Stimulated activated memory B cell treated with anti-CD40 and anti-IgM and Interleukin-4, amounts not matched to agents 10 μg/mL and 1 μg/mL and 100 μg/mL, for 72 hours (primary cell): ENCODE results near the gene COL4A3.
A peak's percentile ranks its signal among the peaks of the same experiment; 100 is the strongest.
"Not testable (repeated sequence)": the region's sequence is repeated elsewhere in the genome, so short reads cannot be mapped to it uniquely, and the experiment has no call there.

Experiments used
- ATAC-seq: fragments of 150-1000 bp; cut with Tn5 transposase; 2 replicates; pipeline ENCODE4 v1.10.0; 2021
- H3K27ac Mint-ChIP-seq: one replicate; pipeline ENCODE4 v1.8.0; 2022; ENCODE audit warnings: mild to moderate bottlenecking, mixed read lengths
- H3K27me3 Mint-ChIP-seq: one replicate; pipeline ENCODE4 v1.8.0; 2022; ENCODE audit warnings: mixed read lengths
- H3K36me3 Mint-ChIP-seq: one replicate; pipeline ENCODE4 v1.8.0; 2022; ENCODE audit warnings: mixed read lengths
- H3K4me1 Mint-ChIP-seq: one replicate; pipeline ENCODE4 v1.8.0; 2022; ENCODE audit warnings: mixed read lengths
- H3K4me3 Mint-ChIP-seq: one replicate; pipeline ENCODE4 v1.8.0; 2022; ENCODE audit warnings: mild to moderate bottlenecking, moderate library complexity, mixed read lengths
- H3K9me3 Mint-ChIP-seq: one replicate; pipeline ENCODE4 v1.8.0; 2022; ENCODE audit warnings: mixed read lengths

COL4A3 gene

GRCh38 chr2:227148106-227148505, 16.3 kb upstream of the COL4A3 start:
- Mint-ChIP-seq H3K9me3 (peaks cover 3% of the 10 kb centered on the region), H3K27me3 (no peaks in the 10 kb centered on the region), H3K4me1 (peaks cover 12% of the 10 kb centered on the region), H3K4me3 (no peak overlapping the region), H3K27ac (no peak overlapping the region), H3K36me3 (peaks cover 25% of the 10 kb centered on the region)
- ATAC-seq, result no peak

- Mint-ChIP-seq H3K27ac (no peak overlapping the region), H3K36me3 (peaks cover 17% of the 10 kb centered on the region), H3K4me3 (no peak overlapping the region), H3K4me1 (peaks cover 27% of the 10 kb centered on the region), H3K27me3 (no peaks in the 10 kb centered on the region), H3K9me3 (peaks cover 3% of the 10 kb centered on the region)
- ATAC-seq, result peak; percentile 54
Measured at GRCh38 chr2:227150222-227150936, 14.0 kb upstream of the COL4A3 start.

DNA sequence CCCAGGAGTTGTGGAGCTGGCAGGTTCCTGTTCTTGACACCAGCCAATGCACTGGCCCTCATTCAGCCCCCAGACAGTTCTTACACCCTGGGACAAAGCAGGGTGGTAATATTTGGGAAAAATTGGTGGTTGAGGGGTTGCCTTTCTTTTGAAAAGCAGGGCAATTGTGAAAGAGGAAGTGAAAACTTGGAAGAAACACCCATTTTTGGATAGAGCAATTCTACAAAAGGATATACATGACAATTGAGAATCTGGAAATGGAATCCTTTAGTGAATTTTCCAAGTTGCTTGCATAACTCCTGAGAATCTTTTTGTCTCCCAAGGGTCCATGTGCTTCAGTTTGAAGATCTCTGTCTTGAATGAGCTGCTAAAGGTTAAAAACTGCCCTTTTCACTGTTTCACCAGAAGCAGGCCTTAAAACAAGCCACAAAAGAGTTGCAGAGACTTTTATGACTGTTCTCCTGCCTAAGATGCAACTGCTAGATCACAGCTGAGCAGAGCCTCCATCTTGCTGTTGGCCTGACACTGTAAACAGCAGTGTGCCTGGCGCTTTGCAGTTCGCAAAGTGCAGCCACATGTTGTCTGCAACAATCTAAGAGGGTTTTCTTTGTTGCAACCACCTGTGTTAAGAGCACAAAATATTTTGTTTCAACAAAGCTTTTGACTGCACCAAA, 12.2 kb upstream of the COL4A3 start:
- peaks cover 37% of the 10 kb centered on the region for H3K4me1 Mint-ChIP-seq
- H3K27me3 Mint-ChIP-seq, result no peaks in the 10 kb centered on the region
- peak overlapping the region; percentile 58 for H3K27ac Mint-ChIP-seq
- no peaks in the 10 kb centered on the region for H3K36me3 Mint-ChIP-seq
- peak; percentile 69 for ATAC-seq
- peaks cover 3% of the 10 kb centered on the region for H3K9me3 Mint-ChIP-seq
- H3K4me3 Mint-ChIP-seq, result no peak overlapping the region

DNA sequence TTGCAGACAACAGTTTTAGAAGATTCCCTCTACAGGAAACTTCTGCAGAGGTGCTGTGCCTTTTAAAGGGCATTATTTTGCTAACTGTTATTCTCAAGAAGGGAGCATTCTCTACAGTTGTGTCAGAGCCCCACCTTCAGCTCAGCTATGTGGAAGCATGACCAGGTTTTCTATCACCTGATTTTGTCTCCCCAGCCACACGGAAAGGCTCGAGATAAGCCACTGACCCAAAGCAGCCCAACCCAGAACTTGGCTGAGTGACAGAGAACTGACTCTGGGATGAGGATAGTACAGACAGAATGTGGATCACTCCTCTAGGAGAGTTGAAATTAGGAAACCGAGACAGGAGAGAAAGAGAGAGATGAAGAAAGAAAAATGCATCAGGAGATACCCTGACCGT, 11.1 kb upstream of the COL4A3 start:
- Mint-ChIP-seq H3K36me3 (no peaks in the 10 kb centered on the region), H3K27ac (peak overlapping the region; percentile 58), H3K9me3 (peaks cover 3% of the 10 kb centered on the region), H3K4me1 (peaks cover 37% of the 10 kb centered on the region), H3K27me3 (no peaks in the 10 kb centered on the region), H3K4me3 (no peak overlapping the region)
- ATAC-seq, result no peak

DNA sequence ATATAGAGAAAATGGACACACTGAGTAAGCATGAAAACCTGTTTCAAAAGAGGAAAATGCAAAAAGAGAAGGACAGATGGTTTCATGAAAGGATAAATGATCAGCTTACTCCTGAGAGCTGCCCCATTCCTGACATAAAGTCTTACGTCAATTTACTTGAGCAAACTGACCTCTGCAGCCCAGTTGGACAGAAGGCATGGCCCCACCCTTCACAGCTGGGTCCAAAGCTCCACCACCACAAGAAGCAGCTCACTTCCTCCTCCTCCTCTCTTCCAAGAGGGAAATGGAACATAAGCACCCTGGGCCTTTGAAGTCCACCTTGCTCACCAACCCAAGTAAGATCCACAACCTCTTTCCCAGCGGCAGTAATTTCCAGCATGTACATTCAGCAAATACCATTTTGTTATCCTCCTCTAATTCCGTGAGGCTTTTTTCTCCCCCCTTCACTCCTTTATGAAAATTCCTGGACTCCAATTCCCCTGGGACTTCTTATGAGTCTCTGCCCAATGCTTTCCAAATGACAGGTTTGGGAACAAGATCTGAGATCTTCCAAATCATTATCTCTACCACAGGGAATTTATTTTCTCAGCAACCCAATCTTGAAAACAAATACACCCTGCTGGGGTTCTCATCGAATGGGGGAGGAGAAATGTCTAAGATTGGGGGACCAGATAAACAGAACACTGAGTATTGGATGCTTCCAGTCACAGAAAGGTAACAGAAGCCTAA, 10.5 kb upstream of the COL4A3 start:
- H3K4me3 Mint-ChIP-seq, result no peak overlapping the region
- ATAC-seq, result no peak
- H3K27me3 Mint-ChIP-seq, result no peaks in the 10 kb centered on the region
- H3K27ac Mint-ChIP-seq, result peak overlapping the region; percentile 58
- peaks cover 3% of the 10 kb centered on the region for H3K9me3 Mint-ChIP-seq
- peaks cover 37% of the 10 kb centered on the region for H3K4me1 Mint-ChIP-seq
- H3K36me3 Mint-ChIP-seq, result peaks cover 1% of the 10 kb centered on the region

DNA sequence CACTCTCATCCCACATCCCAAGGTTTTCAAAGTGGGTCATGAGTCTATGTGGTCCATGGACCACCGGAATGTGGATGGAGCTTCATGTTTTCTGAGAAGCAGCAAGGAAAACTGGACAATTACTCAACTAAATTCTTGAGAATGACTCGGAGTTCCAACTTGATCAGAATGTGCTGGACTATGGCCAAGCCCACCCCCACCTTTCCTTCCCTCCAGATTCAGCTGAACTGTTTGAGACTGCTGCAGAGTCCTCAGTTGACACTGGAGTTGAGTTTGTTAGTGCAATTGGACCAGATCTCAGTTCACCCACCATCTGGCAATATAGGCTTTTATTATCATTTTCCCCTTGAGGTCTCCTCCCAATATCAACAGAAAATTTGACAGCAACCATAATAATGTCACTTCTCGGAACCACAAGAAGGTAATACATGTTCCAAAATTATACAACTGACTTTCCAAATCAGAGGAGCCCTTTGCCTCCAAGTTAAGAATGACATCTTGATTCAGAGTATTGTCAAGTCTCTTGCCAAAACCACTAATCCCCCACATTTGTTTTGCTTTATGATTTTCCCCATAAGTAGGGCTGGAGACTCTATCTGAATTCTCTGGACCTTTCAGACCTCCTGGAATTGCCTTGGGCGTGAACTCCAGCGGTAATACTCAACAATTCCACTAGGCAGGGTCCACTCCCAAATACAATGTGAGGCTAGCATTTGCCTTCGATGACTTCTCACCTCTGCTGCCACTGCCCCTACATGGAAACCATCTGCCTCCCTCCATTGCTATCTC, 9.2 kb upstream of the COL4A3 start:
- Mint-ChIP-seq H3K9me3 (peaks cover 7% of the 10 kb centered on the region), H3K27me3 (no peaks in the 10 kb centered on the region), H3K4me3 (no peak overlapping the region), H3K4me1 (peaks cover 37% of the 10 kb centered on the region), H3K27ac (no peak overlapping the region), H3K36me3 (peaks cover 13% of the 10 kb centered on the region)
- ATAC-seq, result no peak

DNA sequence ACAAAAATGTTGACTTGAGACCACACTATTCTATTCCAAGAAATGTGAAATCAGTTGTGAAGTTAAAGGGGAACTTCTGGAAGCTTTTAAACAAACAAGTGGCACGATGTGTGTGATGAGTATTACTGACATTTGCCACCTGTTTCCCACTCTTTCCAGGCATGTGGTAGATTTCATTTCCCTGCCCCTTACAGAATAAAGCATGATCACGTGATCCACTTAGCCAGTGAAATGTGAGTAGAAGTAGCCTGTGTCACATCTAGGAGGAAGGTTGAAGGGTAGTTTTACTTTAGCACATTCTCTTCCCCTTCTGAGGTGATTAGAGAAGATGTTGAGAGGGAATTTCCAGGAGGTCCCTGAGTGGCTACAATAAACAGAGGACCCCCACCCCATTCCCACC, 4.3 kb upstream of the COL4A3 start:
- Mint-ChIP-seq H3K27ac (no peak overlapping the region), H3K4me1 (peaks cover 37% of the 10 kb centered on the region), H3K36me3 (peaks cover 19% of the 10 kb centered on the region), H3K27me3 (no peaks in the 10 kb centered on the region), H3K4me3 (no peak overlapping the region), H3K9me3 (peaks cover 7% of the 10 kb centered on the region)
- ATAC-seq, result no peak

GRCh38 chr2:227161947-227162346, 2.5 kb upstream of the COL4A3 start:
- Mint-ChIP-seq H3K4me1 (peaks cover 31% of the 10 kb centered on the region), H3K4me3 (no peak overlapping the region), H3K27ac (no peak overlapping the region), H3K27me3 (no peaks in the 10 kb centered on the region), H3K9me3 (peaks cover 7% of the 10 kb centered on the region), H3K36me3 (peaks cover 19% of the 10 kb centered on the region)
- ATAC-seq, result no peak

DNA sequence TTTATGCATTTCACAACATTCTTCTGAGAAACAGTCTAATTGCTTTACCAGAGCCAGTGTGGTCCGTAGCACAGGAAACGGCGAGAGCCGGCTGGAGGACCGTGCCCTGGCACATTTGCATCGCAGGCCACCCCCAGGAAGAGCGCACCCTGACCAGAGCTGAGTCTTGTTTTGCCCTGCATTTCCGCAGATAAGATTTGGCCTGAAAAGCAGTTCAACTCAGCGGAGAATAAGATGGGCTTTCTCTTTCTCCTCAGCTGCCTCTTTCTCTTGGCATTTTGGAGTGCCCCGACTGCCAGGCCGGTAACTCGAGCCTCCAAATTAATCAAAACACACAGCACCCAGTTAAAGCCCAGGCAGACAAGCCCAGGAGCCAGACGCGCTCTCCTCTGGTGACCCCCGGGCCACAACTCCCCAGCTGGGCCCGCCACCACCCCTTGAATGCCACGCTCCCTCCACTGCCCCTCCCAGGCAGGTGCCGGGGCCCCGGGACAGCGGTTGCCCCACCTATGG, 883 bp upstream of the COL4A3 start:
- peak overlapping the region; percentile 90 for H3K27ac Mint-ChIP-seq
- peak; percentile 78 for ATAC-seq
- H3K9me3 Mint-ChIP-seq, result peaks cover 7% of the 10 kb centered on the region
- no peaks in the 10 kb centered on the region for H3K27me3 Mint-ChIP-seq
- peaks cover 19% of the 10 kb centered on the region for H3K36me3 Mint-ChIP-seq
- H3K4me3 Mint-ChIP-seq, result peak overlapping the region; percentile 96
- peaks cover 39% of the 10 kb centered on the region for H3K4me1 Mint-ChIP-seq

GRCh38 chr2:227164763-227165291, 403 bp downstream of the COL4A3 start:
- Mint-ChIP-seq H3K27me3 (no peaks in the 10 kb centered on the region), H3K9me3 (peaks cover 1% of the 10 kb centered on the region), H3K27ac (peak overlapping the region; percentile 90), H3K4me1 (peaks cover 39% of the 10 kb centered on the region), H3K36me3 (peaks cover 12% of the 10 kb centered on the region), H3K4me3 (peak overlapping the region; percentile 96)
- peak; percentile 80 for ATAC-seq

DNA sequence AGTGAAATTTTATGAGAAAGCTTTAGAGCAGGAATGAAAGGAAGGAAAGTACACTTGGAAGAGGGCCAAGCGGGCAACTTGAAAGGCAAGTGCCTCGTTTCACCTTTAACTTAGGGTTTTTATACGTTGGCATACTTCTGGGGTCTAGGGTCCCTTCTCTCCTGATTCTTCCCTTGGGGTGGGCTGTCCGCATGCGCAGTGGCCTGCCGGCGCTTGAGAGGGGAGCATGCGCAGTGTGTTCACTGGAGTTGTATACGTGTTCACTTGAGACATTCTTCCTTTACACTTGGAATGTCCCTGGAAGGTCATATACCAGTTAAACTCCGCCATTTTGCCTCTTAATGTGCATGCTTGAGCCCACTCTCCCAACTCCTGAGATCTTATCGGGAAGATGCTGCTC, 7.4 kb downstream of the COL4A3 start:
- H3K27me3 Mint-ChIP-seq, H3K9me3 Mint-ChIP-seq, ATAC-seq: not testable (repeated sequence)

GRCh38 chr2:227177592-227178336, 13.3 kb downstream of the COL4A3 start:
- Mint-ChIP-seq H3K36me3 (peaks cover 6% of the 10 kb centered on the region), H3K27ac (no peak overlapping the region), H3K4me3 (no peak overlapping the region), H3K9me3 (no peaks in the 10 kb centered on the region), H3K4me1 (peaks cover 17% of the 10 kb centered on the region), H3K27me3 (no peaks in the 10 kb centered on the region)
- ATAC-seq, result no peak

More for the DNA sequence above, 7.4 kb downstream of the COL4A3 start:
- Mint-ChIP-seq H3K36me3 (peaks cover 25% of the 10 kb centered on the region), H3K4me1 (peaks cover 28% of the 10 kb centered on the region)
- not testable (repeated sequence) for H3K27ac Mint-ChIP-seq, H3K4me3 Mint-ChIP-seq

DNA sequence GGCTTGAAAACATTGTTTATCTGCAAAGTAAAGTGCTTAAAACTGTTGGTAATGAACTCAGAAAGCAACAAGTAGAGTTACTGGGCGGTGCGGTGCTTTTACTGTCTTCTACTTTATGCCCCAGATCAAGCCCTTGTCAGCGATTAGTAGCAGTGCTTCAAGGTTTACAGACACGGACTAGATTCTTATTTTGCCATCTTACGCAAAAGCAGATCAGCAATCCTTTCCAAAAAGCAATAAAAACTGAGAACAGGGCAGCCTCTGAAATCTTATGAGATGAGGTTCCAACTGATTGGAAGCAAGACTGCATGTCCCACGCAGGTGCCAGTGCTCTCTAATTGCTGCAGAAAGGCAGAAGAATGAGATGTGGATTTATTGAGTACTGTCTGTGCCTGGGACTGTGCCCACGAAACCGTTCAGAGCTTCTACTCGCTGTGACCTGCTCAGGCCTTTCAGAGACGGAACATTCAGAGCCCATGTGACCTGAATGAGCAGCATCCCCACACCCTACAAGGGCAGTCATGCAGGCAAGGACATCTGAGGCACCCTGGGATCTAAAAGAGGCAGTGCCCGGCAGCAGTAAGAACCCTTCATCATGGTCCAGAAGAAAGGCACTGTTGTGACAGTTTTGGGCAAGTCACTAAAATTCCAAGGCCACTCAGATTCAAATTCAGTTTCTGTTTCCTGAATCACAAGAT, 15.7 kb downstream of the COL4A3 start:
- H3K9me3 Mint-ChIP-seq, result no peaks in the 10 kb centered on the region
- peaks cover 20% of the 10 kb centered on the region for H3K4me1 Mint-ChIP-seq
- H3K4me3 Mint-ChIP-seq, result no peak overlapping the region
- no peak for ATAC-seq
- H3K36me3 Mint-ChIP-seq, result peaks cover 6% of the 10 kb centered on the region
- peak overlapping the region; percentile 40 for H3K27ac Mint-ChIP-seq
- no peaks in the 10 kb centered on the region for H3K27me3 Mint-ChIP-seq

DNA sequence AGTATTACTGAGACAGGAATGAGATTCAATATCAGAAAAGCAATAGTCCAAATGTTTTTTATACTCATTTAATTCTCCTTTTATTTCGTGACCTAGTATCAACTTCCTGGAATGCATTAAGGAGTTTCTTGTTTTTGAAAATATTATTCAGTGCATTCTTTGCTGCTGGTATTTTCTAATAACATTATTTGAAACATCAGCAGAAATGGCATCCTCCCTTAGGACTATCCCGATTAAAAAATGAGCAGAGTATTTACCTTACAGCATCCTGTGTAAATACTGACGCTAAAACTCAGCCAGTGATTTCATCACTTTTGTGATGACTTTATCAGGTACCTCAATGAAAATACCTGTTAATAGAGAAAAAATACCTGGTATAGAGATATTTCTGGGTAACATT, 16.3 kb downstream of the COL4A3 start:
- H3K36me3 Mint-ChIP-seq, result peaks cover 3% of the 10 kb centered on the region
- H3K4me3 Mint-ChIP-seq, result no peak overlapping the region
- no peak for ATAC-seq
- no peak overlapping the region for H3K27ac Mint-ChIP-seq
- peaks cover 21% of the 10 kb centered on the region for H3K4me1 Mint-ChIP-seq
- H3K27me3 Mint-ChIP-seq, result no peaks in the 10 kb centered on the region
- H3K9me3 Mint-ChIP-seq, result no peaks in the 10 kb centered on the region
